DMS 273 treated with DMSO at 0.1 percent for 48 hours (cell line): ENCODE data around the gene USP9Y.

ENCODE experiments used
- DNase-seq: peaks from one replicate; lab custom pipeline; 2025; lab: John Stamatoyannopoulos, UW

USP9Y gene

DNA sequence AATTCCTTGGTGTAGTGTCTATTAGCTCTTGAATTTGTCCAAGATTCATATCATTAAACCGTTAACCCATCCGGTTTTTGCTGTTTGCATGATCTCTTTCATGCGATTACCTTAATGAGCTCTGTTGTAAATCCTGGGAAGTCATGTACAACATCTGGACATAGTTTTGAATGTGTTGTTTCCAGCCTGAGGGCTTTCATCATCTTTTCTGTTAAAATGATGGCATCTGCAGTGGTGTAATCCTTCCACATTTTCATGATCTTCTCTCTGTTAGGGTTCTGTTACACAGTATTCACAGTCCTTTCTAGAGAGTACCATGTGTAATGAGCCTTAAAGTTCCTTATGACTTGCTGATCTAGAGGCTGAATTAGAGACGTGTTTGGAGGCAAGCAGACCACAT, 64.9 kb downstream of the USP9Y start:
- DNase-seq, result no peak

GRCh38 chrY:12784521-12784920, 83.5 kb downstream of the USP9Y start:
- DNase-seq, result no peak

DNA sequence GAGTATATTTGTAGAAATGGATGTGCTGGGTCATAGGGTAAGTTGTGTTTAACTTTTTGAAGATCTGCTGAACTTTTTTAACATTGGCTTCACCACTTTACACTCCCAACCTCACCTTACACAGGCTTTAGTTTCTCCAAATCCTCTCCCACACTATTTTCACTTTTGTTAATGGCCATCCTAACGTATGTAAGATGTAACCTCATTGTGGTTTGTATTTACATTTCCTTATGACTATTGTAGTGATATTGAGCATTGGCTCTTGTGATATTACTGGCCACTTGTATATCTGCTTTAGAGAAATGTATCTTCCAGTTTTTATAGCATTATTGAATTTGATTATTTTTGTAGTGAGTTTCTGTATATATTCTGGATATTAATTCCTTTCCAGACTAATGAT, 93.0 kb downstream of the USP9Y start:
- DNase-seq, result no peak

GRCh38 chrY:12808046-12808445, 107.0 kb downstream of the USP9Y start:
- DNase-seq, result no peak

- no peak for DNase-seq
Observed at GRCh38 chrY:12809034-12809433, 108.0 kb downstream of the USP9Y start.

GRCh38 chrY:12823408-12823807, 122.4 kb downstream of the USP9Y start:
- no peak for DNase-seq

GRCh38 chrY:12826791-12827190, 125.8 kb downstream of the USP9Y start:
- no peak for DNase-seq

DNA sequence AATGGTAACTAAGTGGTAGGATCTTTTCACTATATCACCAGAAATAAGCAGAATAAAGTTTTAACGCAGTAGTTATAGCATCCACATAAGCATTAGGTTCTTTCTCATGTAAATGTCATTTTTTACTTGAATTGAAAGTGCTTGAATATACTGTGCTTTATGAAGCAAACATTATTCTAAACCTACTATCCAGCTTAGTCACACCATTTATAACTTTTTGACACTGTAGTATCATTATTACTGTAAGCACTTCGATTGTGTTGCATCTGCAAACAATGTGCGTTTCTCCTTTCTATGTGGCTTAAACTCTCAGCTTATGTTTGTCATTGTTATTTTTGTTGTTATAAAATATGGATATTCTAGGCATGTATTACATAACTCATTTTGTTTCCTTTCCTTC, 132.3 kb downstream of the USP9Y start:
- DNase-seq, result no peak

- no peak for DNase-seq
Observed at GRCh38 chrY:12837550-12837949, 136.5 kb downstream of the USP9Y start.

GRCh38 chrY:12841368-12841767, 140.3 kb downstream of the USP9Y start:
- DNase-seq, result no peak

DNA sequence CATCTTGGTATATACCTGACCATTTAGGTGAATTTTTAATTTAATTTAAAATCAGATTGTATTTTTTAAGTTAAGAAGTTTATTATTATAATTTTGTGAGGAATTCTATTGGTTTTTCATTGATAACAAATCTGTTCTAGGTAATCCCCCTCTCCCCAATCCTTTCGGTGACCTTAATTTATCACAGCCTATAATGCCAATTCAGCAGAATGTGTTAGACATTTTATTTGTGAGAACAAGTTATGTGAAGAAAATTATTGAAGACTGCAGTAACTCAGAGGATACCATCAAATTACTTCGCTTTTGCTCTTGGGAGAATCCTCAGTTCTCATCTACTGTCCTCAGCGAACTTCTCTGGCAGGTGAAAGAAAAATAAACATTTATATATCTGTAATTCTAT, 145.8 kb downstream of the USP9Y start:
- no peak for DNase-seq

- no peak for DNase-seq
Observed at GRCh38 chrY:12855791-12856275, 154.8 kb downstream of the USP9Y start.

- no peak for DNase-seq
Observed at GRCh38 chrY:12867960-12868359, 166.9 kb downstream of the USP9Y start.

DNA sequence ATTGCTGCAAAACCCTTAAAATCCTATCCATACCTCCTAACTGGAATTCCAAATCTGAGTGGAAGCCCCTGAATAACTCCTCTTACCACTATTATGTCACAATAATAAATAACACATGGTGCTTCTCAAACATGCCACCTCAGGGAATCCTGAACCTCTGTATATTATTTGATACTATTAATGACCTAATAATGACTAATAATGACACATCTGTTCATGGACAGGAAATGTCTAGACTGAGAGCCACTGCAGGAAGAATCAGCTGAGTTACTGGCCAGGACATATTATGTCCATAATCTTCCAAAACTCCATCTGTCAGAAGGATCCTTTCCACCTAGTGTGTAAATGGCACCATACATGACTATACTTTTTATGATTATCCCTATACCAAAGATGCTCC, 195.9 kb downstream of the USP9Y start:
- no peak for DNase-seq

DNA sequence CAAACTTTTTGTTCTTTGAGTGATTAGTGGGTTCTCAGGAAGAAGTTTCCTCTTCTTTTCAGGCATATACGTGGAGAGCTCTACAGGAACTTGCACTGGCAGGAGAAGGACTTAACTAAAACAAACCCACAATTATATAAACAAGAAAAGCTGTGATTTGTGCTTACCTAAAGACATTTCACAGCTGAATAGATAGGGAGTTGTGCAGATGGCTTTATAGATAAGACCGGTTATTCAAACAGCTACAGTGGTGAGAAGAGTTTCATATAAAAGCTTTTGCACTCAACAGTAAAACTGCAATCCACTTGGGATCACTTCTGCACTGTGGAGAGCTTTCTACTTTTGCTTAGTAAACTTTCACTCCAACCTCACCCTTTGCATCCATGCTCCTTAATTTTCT, 197.6 kb downstream of the USP9Y start:
- no peak for DNase-seq

DNA sequence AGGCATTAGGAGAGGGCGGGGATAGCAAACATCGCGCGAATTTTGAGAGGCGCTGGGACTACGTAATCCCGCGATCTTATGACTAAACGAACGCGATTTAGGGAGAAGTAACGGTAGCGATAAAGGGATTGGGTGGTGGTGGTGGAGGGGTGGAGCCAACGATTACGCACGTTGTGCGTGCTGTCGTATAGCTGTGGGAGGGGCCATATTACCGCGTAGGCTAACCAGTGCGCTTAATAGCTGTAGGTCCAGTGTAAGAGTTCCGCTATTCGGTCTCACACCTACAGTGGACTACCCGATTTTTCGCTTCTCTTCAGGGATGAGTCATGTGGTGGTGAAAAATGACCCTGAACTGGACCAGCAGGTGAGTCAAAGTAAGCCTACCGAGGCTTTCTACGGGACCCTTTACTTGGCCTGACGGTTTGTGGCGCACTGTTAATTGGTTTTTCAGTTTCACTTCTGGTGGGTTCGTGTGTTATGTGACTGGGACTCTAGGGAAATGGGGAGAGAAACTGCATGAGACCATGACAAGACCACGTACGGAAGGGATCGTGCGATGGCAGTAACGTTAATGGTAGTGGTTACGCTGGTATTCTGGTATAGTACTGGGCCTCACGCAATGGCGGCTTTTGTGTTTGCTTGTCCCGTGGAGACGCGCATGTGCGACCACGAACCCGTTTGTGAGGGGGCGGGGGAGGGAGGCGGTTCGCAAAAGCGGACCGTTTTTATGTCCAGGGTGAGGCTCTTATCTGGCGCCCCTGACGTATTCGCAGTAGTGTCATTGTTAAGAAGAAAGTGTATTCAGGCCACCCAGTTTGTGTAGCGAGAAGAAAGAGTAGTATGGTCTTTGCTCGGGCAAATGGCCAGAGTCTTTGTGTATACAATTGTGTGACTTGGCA, 203.8 kb downstream of the USP9Y start, which contains the start of gene DDX3Y:
DDX3Y (plus strand) TSS at position 251 of the 899 bp plus-strand sequence; CDS start at position 320, 69 bp downstream.
- DNase-seq, result no peak

DNA sequence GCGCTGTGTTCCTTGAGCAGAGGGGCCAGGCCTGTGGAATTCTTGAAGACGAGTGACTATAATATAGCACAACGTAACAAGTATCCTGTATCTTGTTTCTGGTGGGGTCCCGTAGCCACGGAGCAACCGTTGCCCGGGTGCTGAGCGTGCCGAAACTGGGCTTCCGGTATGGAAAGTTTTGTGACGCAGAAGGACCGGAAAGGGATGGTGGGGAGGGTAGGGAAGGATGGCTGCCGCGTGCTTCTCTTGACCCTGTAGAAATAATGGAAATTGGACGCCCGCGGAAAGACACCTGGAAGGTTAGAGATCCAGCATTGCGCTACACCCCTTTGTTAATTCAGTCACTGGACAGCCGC, 204.5 kb downstream of the USP9Y start:
- no peak for DNase-seq

GRCh38 chrY:12905895-12906294, 204.9 kb downstream of the USP9Y start:
- DNase-seq, result no peak
